ENCODE data around the gene PCGF1.
A peak's percentile ranks its signal among the peaks of the same experiment; 100 is the strongest.

PCGF1 gene

DNA sequence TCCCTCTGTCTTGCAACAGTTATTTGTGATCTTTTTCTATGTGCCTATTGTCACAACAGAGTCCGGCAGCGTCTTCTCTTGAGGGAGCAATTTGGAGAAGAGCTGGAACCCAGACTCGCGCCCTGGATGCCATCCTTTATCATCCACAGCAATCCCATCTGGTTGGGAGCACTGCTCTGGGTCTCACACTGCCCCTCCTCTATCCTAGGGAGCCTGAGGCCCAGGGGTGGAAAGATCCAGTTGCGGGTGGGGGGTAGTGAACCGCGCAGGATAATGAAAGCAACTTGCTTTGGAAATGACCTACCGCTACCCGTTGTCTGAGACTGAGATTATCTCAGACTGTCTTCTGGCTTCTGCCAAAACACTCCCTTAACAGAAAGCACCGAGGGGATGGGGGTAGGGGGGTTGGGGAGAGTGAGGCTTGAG, 48.5 kb downstream of the PCGF1 start:
- Mint-ChIP-seq H3K27ac (peak overlapping the region; percentile 52), H3K36me3 (peaks cover 17% of the 10 kb centered on the region), H3K4me3 (peak overlapping the region; percentile 99), H3K4me1 (peaks cover 65% of the 10 kb centered on the region), H3K9me3 (no peaks in the 10 kb centered on the region), H3K27me3 (no peaks in the 10 kb centered on the region)

DNA sequence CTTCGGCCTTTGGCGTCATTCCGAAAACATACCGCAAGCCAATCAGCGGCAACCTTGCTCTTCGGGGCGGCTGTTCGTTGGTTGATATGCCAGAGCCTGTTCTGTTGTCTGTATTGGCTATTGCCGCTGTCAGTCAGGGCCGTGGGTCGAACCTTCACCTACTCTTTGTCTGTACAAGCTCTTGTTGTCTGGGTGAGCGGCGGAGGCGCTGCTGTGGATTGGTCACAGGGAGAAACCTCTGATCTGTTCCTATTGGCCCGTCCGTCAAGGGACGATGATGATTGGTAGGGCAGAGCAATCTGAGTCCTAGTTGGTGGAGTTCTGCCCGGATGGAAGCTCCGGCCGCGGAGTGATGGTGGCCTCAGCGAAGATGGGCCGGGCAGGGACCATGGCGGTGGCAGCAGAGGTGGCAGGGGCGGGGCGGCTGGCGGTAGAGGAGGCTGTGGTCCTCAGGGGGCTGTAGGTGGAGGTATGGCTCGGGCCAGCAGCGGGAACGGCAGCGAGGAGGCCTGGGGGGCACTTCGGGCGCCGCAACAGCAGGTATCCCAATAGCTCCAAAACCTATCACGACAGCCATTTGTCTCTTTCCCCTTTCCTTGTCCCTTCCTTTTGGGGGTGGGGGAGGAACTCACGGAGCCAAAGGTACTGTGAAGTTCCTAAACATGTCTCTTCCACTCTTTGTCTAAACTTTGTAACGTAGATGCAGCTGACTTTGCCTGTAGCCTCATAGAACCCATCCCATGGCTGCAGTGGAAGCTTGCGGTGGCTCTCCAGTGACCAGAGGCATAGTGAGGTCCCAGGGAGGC, 49.2 kb downstream of the PCGF1 start, which contains the start of gene WBP1:
TSS of gene WBP1 (plus strand) at position 307 of the 806 bp plus-strand sequence. CDS start at position 472, 165 bp downstream.
- Mint-ChIP-seq H3K27ac (peak within 1 kb of the TSS; percentile 99), H3K27me3 (no peaks in the 10 kb centered on the region), H3K4me1 (peaks cover 64% of the 10 kb centered on the region), H3K4me3 (peak within 1 kb of the TSS; percentile 99), H3K36me3 (peaks cover 17% of the 10 kb centered on the region), H3K9me3 (no peaks in the 10 kb centered on the region)

DNA sequence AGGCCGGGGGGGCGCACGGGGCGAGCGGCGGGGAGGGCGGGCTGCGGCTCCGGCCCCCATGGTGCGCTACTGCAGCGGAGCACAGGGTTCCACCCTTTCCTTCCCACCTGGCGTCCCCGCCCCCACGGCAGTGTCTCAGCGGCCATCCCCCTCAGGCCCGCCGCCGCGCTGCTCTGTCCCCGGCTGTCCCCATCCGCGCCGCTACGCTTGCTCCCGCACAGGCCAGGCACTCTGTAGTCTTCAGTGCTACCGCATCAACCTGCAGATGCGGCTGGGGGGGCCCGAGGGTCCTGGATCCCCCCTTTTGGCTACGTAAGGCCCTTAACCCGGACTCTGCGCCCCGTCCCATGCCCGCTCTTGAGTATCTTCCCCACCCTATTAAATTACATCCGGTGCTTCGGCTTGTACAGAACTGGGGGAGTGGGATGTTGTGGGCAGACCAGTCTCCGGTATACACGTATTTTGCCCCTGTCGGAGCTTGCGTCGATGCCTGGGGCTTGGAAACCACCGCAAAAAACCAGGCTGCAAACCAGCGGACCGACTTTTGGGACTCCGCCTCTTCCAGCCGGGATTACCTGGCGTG, 49.9 kb downstream of the PCGF1 start:
- Mint-ChIP-seq H3K36me3 (peaks cover 15% of the 10 kb centered on the region), H3K27ac (peak overlapping the region; percentile 92), H3K4me3 (peak overlapping the region; percentile 99), H3K27me3 (no peaks in the 10 kb centered on the region), H3K9me3 (no peaks in the 10 kb centered on the region), H3K4me1 (peaks cover 64% of the 10 kb centered on the region)

DNA sequence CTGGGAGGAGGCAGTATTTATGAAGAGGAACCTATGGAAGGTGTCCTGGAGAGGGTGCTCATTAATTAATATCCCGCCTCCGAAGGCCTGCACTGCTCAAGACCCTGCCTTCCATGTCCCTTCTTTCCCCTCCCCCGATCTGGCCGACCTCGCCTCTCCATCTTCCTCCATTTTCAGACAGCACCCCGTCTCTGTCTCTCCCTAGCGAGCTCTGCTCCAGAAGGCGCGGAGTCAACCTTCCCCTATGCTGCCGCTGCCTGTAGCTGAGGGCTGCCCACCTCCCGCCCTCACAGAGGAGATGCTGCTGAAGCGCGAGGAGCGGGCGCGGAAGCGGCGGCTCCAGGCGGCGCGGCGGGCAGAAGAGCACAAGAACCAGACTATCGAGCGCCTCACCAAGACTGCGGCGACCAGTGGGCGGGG, 50.4 kb downstream of the PCGF1 start:
- H3K27ac Mint-ChIP-seq = peak overlapping the region; percentile 99
- H3K36me3 Mint-ChIP-seq = peaks cover 15% of the 10 kb centered on the region
- peaks cover 69% of the 10 kb centered on the region for H3K4me1 Mint-ChIP-seq
- H3K9me3 Mint-ChIP-seq = no peaks in the 10 kb centered on the region
- peak overlapping the region; percentile 99 for H3K4me3 Mint-ChIP-seq
- H3K27me3 Mint-ChIP-seq = no peaks in the 10 kb centered on the region

Data from activated naive CD4-positive, alpha-beta T cell treated with anti-CD3 and anti-CD28 coated beads, Interleukin-2, amount 50 U/mL, for 24 hours (primary cell).